ENCODE measurements around the gene PRSS50.

DNA sequence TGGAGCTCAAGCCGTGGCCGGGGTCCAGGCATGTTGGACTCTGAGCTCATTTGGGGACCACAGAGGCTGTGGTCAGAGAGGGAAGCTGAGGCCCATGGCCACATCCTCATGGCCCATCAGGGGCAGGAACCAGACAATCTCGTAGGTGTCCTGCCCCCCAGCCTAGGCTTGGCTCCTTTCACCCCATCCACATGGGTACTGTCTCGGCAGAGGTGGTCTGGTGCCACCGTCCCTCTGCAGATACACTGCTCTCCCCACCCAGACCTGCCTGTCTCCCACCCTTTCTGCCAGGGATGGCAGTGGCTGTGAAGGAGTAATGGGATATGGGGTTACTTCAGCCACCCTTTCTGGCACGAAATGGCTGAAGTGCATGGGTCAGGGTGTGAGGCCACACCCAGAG lies 7.9 kb downstream of the PRSS50 start:
- TF ChIP-seq, protein P1, sequence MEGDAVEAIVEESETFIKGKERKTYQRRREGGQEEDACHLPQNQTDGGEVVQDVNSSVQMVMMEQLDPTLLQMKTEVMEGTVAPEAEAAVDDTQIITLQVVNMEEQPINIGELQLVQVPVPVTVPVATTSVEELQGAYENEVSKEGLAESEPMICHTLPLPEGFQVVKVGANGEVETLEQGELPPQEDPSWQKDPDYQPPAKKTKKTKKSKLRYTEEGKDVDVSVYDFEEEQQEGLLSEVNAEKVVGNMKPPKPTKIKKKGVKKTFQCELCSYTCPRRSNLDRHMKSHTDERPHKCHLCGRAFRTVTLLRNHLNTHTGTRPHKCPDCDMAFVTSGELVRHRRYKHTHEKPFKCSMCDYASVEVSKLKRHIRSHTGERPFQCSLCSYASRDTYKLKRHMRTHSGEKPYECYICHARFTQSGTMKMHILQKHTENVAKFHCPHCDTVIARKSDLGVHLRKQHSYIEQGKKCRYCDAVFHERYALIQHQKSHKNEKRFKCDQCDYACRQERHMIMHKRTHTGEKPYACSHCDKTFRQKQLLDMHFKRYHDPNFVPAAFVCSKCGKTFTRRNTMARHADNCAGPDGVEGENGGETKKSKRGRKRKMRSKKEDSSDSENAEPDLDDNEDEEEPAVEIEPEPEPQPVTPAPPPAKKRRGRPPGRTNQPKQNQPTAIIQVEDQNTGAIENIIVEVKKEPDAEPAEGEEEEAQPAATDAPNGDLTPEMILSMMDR (IDR thresholded peaks at IDR 0.05), result no peak
- TF ChIP-seq POLR2A (IDR thresholded peaks at IDR 0.05), result no peak
